ENCODE measurements around the gene RABGAP1L.
A peak's percentile ranks its signal among the peaks of the same experiment; 100 is the strongest.

Gene RABGAP1L

DNA sequence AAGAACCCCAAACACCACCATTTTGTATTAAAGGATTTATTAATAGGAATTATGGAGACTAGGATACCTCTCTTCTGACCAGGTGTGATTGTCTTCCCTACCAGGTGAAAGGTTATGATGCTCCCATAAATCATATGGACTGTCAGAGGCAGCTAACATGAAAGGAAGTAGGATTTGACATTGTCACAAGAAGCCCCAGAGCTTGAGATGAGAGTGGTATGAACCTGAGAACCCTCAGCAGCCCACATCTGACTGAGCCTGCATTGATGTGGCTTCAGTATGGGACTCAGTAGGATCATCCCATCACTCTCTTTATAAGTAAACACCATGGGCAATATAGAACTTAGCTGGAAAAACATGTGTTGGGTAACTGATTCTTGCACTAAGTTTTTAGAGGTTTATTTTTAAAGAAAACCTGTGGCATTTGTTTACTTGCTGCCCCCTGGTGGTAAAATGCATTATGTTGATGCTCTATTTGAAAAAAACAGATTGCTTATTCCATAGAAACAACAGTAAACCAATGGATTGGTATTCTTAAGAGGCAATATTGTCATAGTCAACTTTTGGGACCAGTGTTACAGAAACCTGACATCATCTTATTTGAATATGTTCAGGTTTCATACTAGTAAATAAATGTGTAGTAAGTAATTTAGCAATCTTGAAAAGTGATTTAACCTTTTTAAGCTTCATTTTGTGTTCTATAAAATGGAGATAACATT lies 823.8 kb downstream of the RABGAP1L start:
- DNase-seq, result no peak

DNA sequence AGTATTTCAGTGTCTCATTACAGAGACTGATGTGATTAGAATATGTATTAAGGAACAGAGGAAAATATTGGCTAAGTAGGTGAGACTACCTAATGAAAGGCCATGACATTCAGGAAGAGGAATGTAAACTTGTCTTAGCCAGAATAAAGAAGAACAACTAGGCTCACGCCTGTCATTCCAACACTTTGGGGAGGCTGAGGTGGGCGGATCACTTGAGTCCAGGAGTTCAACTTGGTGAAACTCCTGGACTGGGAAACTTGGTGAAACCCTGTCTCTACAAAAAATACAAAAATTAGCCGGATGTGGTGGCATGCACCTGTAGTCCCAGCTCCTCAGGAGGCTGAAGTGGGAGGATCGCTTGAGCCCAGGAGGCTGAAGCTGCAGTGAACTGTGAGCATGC lies 825.6 kb downstream of the RABGAP1L start:
- no peak for DNase-seq

- no peak for DNase-seq
Measured at GRCh38 chr1:174988539-174988938, 829.2 kb downstream of the RABGAP1L start.

DNA sequence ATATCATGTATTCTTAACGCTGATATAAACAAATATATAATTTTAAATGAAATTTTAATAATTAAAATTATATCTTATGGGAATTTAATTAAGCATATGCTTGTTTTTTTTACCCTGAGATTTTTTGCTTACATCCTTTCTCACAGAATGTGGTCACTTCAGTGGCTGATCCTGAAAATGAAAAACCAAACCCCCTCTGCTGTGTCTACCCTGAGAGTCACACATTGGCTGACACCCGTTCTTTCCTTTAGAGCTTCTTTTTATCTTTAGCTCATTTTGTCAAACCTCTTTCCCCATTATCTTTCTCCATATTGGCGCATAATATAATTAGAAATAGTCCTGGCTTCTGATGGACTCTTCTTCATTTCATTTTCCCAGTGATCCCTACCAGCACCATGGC lies 829.7 kb downstream of the RABGAP1L start:
- DNase-seq, result no peak

- no peak for DNase-seq
Measured at GRCh38 chr1:174989536-174990220, 830.4 kb downstream of the RABGAP1L start.

- DNase-seq, result no peak
Measured at GRCh38 chr1:174990382-174990999, 831.2 kb downstream of the RABGAP1L start.

DNA sequence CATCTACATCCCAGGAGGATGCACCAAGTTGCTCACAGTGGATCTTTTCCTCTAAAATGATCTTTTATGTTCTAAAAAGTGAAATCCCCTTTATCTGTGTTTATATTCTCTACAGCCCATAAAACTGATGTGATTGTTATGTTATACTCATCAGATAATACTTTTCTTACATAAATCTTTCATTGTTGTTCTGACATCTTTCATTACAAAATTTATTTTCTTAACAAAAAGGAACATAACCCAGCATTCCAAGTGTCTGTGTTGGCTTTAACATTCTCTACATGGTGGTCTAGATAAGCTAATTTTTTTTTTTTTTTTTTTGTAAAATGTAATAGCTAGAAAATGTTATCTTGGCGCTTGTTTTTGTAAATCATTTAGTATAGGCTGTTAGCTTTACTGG lies 832.2 kb downstream of the RABGAP1L start:
- no peak for DNase-seq

DNA sequence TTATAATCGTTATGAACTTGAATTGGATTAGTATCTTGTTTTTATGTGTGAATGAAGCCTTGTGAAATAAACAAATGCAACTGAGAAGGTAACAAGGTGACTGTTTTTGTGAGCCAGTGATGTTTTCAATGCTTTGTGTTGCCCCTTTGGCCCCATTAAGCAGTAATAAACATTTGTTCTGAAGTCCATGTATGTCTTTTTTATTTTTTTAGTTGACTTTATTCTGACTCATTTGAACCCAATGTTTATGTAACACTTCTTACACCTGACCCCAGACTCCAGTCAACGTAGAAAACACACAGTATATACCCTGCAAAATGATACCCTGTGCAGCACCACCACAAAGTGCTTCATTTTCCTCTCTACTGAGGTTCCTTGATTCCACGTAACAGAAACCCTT lies 835.8 kb downstream of the RABGAP1L start:
- no peak for DNase-seq

GRCh38 chr1:174995916-174996315 lies 836.6 kb downstream of the RABGAP1L start:
- DNase-seq, result no peak

DNA sequence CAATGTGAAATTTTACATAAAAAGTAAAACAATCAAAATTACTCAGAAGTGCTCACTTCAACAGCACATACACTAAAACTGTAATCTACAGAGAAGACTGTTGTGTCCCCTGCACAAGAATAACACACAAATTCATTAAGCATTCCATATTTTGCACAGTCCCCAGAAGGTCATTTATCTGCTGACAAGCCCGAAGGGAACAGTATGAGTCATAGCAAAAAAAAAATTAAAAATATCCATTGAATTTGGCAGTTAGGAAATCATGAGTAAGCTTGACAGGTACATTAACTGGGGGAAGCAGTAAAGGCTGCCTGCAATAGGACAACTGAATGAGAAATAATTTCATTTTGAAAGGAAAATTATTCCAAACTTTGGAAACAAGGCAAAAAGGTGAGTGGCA lies 837.2 kb downstream of the RABGAP1L start:
- DNase-seq, result no peak

DNA sequence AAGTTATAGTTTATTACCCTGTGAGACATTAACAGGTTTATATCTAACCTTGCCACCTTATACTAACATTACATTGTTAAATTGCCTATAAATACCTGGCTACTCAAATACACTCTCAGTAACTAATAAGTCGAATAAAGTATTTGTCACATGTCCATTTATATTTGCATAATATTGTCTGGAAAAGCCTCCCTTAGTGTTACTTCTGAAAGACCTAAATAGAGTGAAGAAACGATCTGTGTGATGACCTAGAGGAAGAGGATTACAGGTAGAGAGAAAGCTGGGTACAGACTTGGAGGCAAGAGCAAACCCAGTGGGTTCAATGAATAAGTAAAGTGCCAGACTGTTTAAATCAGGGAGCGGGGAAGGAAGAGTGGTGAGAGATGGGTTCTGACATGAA lies 837.7 kb downstream of the RABGAP1L start:
- no peak for DNase-seq

- DNase-seq, result peak; percentile 64
Measured at GRCh38 chr1:174998569-174999215, 839.4 kb downstream of the RABGAP1L start.

- peak; percentile 96 for DNase-seq
Measured at GRCh38 chr1:174999216-174999935, 840.1 kb downstream of the RABGAP1L start.

- no peak for DNase-seq
Measured at GRCh38 chr1:174999936-175000696, 840.8 kb downstream of the RABGAP1L start, which contains the start of gene CACYBP. Gene CACYBP, plus strand, starts transcription at chr1:174999947. Its CDS starts 234 bp downstream, at chr1:175000181.

DNA sequence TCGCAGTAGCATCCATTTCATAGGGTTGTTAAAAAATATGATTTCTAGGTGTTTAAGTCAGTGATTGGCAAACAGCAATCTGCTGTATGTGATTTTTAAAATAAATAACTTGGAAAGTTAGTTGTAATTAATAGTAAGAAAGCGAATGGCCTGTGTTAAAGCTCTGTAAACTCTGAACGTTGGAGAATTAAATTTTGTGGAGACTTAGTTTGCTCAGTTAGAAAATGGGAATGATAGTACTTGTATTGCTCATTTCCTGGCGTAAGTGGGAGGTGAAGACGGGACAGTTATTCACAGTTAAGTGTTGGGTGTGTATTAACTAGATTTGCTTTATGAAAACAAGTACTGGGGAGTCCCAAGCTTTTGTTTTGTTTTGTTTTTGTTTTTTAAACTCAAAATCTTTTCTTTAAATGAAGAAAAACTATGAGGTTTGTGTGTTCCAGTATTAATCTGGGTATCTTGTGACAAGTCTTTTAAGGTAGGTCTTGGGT lies 841.4 kb downstream of the RABGAP1L start:
- DNase-seq, result no peak

- DNase-seq, result no peak
Measured at GRCh38 chr1:175002910-175003517, 843.7 kb downstream of the RABGAP1L start.

DNA sequence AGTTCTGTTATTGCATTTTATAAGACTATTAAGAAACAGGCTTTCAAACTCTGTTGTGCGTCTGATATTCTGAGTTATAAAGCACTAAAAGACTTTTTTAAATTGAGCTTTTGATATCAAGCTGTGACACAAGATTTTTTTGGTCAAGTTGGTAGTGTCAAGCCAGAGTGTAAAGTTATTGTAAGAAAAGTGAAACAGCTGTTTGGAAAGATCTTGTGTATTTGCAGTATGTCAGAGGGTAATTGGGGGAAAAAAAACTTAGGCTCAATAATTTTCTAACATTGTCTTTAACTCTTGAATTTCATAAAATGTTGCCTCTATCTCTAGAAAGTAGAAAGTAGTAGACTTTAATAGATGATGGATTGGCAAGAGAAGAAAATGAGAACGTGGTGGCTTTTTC lies 844.2 kb downstream of the RABGAP1L start:
- DNase-seq, result no peak

DNA sequence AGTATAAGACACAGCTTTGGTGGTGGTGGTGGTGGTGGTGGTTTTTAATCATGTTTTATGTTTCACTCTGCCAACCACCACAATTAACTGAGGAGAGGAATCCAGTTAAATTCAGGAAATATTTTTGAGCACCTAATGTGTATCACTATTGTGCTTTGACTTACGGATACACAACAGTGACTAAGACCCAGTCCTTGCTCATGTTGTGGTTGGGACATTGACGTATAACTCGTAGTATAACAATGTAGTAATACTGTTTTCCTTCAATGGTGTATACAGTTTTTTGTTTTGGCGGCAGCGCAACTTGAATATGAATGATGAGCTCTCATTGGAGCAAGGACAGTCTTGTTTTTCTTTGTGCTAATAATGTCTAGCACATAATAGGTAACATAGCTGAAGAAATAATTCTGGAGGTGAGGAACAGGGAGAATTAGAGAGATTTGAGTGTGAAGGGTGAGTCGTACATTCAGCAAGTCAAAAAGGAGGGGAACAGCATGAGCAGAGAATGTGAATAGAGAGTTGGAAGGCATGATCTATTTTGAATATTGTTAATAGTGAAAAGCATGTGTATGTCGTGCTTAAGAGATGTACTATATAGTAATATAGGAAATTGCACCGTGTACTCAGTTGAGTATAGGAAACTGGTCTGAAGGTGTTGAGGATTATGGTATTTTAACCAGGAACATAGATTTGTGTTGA lies 845.9 kb downstream of the RABGAP1L start:
- DNase-seq, result no peak

DNA sequence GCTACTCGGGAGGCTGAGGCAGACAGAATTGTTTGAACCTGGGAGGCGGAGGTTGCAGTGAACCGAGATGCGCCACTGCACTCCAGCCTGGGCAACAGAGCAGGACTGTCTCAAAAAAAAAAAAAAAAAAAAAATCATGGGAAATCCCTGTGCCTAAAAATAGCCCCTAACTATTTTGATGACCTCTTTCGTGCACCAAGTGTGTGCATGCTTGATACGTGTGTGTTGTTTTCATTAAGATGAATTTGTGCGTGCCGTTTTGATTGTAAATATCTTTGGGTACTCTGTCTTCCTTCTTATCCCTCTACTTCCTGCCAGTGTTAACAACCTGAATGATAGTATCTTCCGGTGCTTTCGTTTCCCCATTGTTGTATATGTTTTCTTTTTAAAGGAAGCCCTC lies 850.2 kb downstream of the RABGAP1L start:
- no peak for DNase-seq

DNA sequence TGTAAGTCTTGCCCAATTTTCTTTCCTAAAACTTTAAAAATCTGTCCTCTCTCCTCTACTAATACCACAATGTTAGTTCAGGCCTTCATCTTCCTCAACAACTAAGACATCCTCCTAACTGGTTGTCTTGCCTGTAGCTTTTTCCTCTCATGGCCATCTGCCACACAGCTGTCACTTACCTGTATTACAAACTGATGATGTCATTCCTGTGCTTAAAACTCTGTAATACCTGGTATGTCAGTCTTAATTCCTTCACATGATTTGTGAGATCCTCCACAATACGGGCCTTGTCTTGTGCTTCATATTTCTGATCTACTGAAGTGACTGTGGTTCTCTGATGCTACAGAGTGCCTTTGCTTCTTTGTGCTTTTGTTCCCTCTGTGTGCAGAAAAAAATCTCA lies 854.1 kb downstream of the RABGAP1L start:
- no peak for DNase-seq

- DNase-seq, result no peak
Measured at GRCh38 chr1:175015243-175015642, 855.9 kb downstream of the RABGAP1L start.

All from activated CD8-positive, alpha-beta memory T cell treated with anti-CD3 and anti-CD28 coated beads, Interleukin-2, amount 50 U/mL, for 48 hours (primary cell).